GM12872 (cell line): ENCODE results near the gene ACTRT3.

Experiments
- TF ChIP-seq, protein P1 (sequence below): IDR thresholded peaks from 3 replicates; pipeline ENCODE4 v1.5.1; 2011; ENCODE audit warnings: low read depth, mild to moderate bottlenecking, low read length, moderate library complexity; ENCODE audit not compliant: insufficient read depth

Gene ACTRT3

DNA sequence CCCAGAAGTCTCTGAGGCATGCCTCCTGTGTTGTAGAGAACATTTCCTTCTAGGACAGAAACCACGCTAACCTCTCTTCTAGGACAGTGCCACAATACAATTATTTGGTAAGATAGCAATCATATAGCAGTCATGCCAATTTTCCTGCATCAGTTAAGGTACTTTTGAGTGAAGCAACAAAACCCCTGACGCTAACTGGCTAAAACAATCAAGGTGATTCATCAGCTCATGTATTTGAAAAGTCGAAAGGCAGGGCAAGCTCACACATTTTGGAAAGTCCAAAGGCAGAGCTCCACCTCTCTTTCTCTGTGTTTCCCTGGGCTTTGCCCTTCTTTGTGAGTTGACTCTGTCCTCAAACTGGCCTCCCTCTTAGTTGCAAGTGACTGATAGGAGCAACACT lies 14.7 kb downstream of the ACTRT3 start:
- TF ChIP-seq, protein P1, sequence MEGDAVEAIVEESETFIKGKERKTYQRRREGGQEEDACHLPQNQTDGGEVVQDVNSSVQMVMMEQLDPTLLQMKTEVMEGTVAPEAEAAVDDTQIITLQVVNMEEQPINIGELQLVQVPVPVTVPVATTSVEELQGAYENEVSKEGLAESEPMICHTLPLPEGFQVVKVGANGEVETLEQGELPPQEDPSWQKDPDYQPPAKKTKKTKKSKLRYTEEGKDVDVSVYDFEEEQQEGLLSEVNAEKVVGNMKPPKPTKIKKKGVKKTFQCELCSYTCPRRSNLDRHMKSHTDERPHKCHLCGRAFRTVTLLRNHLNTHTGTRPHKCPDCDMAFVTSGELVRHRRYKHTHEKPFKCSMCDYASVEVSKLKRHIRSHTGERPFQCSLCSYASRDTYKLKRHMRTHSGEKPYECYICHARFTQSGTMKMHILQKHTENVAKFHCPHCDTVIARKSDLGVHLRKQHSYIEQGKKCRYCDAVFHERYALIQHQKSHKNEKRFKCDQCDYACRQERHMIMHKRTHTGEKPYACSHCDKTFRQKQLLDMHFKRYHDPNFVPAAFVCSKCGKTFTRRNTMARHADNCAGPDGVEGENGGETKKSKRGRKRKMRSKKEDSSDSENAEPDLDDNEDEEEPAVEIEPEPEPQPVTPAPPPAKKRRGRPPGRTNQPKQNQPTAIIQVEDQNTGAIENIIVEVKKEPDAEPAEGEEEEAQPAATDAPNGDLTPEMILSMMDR = no peak

- TF ChIP-seq, protein P1 = no peak
Measured at GRCh38 chr3:169751875-169752274, 17.5 kb downstream of the ACTRT3 start.

DNA sequence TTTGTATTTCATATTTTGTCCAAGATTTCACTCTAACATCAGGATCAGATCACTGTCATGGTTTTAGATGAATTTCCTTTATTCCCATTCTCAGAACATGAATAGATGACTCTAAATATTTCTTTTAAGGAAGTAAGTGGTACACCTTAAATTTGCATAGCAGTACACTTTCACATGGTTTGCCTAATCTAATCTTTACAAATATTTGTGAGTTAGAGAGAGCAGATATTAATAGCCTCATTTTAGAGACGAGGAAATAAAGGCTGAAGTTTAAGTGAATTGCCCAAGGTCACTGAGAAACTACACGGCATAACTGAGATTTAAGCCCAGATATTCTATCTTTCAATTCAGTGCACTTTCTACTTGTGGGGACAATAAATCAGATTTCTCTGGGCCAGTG lies 18.7 kb downstream of the ACTRT3 start:
- TF ChIP-seq, protein P1 = no peak

- TF ChIP-seq, protein P1 = no peak
Measured at GRCh38 chr3:169748670-169749069, 20.7 kb downstream of the ACTRT3 start.

DNA sequence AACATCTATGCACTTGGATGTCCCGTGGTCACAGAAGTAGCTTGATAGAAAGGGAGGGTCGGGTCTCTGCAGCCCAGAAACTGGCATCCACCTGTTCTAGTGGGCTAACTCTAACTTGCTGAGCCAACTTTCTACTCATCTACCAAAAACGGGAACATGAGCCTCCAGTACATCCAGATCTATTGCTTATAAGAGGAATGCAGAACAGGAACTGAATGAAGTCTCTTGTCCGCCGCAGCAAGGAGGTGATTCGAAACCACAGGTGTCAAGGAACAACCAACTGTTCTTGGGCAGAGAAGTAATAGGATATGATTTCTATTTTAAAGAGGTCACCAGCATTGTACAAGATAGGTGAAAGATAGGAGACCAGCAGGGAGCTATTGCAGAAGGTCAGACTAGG lies 22.4 kb downstream of the ACTRT3 start:
- TF ChIP-seq, protein P1 = no peak

DNA sequence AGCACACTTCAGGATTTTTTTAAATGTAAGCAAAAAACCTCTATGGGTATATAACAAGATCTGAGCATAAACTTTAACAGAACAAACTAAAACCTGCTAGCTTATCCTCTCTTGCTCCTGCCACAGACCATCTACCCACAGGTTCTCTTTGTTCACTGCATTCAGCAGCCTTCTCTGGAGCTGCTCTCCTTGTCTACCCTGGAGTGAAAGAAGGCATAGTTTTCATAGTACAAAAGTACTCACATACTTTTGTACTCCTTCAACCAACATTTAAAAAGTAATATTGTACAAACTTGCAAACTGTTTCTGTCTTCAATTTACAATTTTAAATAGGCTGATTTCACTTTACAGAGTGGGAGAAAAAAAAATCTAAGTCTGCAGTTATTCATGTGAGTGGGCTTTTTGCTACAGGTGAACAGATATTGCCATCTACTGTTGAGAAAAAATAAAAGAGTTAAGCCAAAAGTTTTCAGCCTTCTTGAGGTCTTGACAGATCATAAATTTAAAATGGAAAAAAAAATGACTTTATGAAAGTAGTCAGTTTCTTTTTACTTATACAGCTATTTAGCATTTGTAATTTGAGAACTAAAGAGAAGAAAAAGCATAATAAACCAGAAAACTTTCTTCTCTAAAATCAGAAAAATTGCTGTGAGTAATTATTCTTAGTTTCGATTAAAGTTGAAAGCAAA lies 24.9 kb downstream of the ACTRT3 start:
- TF ChIP-seq, protein P1 = peak; percentile 28; the same call in 1 of the 3 replicates

DNA sequence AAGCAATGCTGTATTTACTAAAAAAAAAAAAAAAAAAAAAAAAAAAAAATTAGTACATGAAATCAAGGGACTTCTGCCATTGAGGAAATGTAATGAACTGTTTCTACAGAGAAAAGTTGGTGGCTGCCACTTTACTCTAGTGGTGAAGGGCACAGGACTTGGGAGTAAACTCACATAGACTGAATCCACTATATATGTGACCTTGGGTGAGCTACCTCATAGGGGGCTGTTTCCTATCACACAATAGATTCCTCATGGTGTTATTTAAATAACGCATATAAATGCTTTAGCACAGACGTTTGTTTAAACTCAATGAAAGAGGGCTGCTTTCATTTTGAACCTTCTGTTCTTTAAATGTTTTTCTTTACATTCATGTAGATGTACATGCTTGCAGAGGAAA lies 30.3 kb downstream of the ACTRT3 start:
- TF ChIP-seq, protein P1 = no peak
